DOHH2 (cell line): Measurements from ENCODE around the gene NR3C2.

Experiments
- H3F3A ChIP-seq: fragments of 200-600 bp; sonication (generic), shearing (Covaris generic); 2 replicates; pipeline ENCODE4 v1.6.0; 2016; ENCODE audit warnings: antibody characterized with exemption, mild to moderate bottlenecking; ENCODE audit not compliant: control insufficient read depth, insufficient read depth
- H3K27ac ChIP-seq: fragments of 200-600 bp; sonication (generic); 2 replicates; pipeline ENCODE4 v1.5.1; 2014; ENCODE audit warnings: low read depth, mild to moderate bottlenecking, low read length, moderate library complexity
- H3K27me3 ChIP-seq: fragments of 200-600 bp; sonication (generic); 2 replicates; pipeline ENCODE4 v1.6.1; 2014; ENCODE audit warnings: mild to moderate bottlenecking, low read length, mixed read lengths; ENCODE audit not compliant: control insufficient read depth
- H3K36me3 ChIP-seq: fragments of 200-600 bp; sonication (generic); 2 replicates; pipeline ENCODE4 v1.6.1; 2014; ENCODE audit warnings: mild to moderate bottlenecking, low read length, moderate library complexity, mixed read lengths; ENCODE audit not compliant: control insufficient read depth
- H3K4me1 ChIP-seq: fragments of 200-600 bp; sonication (generic); 2 replicates; pipeline ENCODE4 v1.6.1; 2014; ENCODE audit warnings: mild to moderate bottlenecking, low read length, mixed read lengths; ENCODE audit not compliant: control insufficient read depth
- H3K4me2 ChIP-seq: fragments of 200-600 bp; sonication (generic); 2 replicates; pipeline ENCODE4 v1.6.0; 2014; ENCODE audit warnings: mild to moderate bottlenecking, low read length, moderate library complexity
- H3K4me3 ChIP-seq: fragments of 200-600 bp; sonication (generic); 2 replicates; pipeline ENCODE4 v1.5.1; 2014; ENCODE audit warnings: mild to moderate bottlenecking, low read length, mixed read lengths
- H3K79me2 ChIP-seq: fragments of 200-600 bp; sonication (generic); 2 replicates; pipeline ENCODE4 v1.6.1; 2014; ENCODE audit warnings: mild to moderate bottlenecking, low read length, mixed read lengths; ENCODE audit not compliant: control insufficient read depth
- H3K9me2 ChIP-seq: fragments of 200-600 bp; sonication (generic); replicated peaks from 2 replicates; pipeline ENCODE4 v1.6.1; 2014; ENCODE audit warnings: mild to moderate bottlenecking, low read length, mixed read lengths; ENCODE audit not compliant: control insufficient read depth
- H3K9me3 ChIP-seq: fragments of 200-600 bp; sonication (generic); 2 replicates; pipeline ENCODE4 v1.6.1; 2014; ENCODE audit warnings: antibody characterized with exemption, low read length, mixed read lengths; ENCODE audit not compliant: control insufficient read depth, insufficient read depth
- H4K20me1 ChIP-seq: fragments of 200-600 bp; sonication (generic); 2 replicates; pipeline ENCODE4 v1.6.0; 2014; ENCODE audit warnings: low read depth, mild to moderate bottlenecking, antibody characterized with exemption, low read length, moderate library complexity; ENCODE audit not compliant: control insufficient read depth, insufficient read depth
- EZH2phosphoT487 ChIP-seq: fragments of 200-600 bp; sonication (generic); IDR thresholded peaks from 2 replicates; pipeline ENCODE4 v1.6.1; 2017; ENCODE audit warnings: borderline replicate concordance, mild to moderate bottlenecking, antibody characterized with exemption, low read length, moderate library complexity, mixed read lengths
- TF ChIP-seq, protein P1 (sequence below): fragments of 200-600 bp; sonication (generic); IDR thresholded peaks from one replicate; pipeline ENCODE4 v1.5.1; 2014; ENCODE audit warnings: antibody characterized with exemption, mild to moderate bottlenecking, low read depth, low read length; ENCODE audit not compliant: poor library complexity, severe bottlenecking

The NR3C2 gene

DNA sequence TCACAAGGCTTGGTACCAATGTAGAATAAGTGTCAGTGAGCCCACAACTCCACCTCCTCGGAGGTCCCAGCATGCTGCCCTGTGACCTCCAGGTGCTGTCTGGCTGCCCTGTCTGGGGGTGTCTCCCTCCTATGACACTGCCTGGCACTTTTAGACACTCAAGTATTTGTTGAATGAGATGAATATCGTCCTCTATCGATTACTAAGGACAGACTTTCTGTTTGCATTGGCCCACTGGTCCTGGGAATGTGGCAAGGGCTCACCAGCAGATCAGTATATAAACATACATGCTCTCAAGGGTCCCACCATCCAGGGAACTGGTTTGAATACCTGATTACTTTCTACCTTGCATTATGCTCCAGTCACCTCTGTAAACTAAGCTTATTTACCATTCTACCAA lies 333.0 kb downstream of the NR3C2 start:
- TF ChIP-seq, protein P1, sequence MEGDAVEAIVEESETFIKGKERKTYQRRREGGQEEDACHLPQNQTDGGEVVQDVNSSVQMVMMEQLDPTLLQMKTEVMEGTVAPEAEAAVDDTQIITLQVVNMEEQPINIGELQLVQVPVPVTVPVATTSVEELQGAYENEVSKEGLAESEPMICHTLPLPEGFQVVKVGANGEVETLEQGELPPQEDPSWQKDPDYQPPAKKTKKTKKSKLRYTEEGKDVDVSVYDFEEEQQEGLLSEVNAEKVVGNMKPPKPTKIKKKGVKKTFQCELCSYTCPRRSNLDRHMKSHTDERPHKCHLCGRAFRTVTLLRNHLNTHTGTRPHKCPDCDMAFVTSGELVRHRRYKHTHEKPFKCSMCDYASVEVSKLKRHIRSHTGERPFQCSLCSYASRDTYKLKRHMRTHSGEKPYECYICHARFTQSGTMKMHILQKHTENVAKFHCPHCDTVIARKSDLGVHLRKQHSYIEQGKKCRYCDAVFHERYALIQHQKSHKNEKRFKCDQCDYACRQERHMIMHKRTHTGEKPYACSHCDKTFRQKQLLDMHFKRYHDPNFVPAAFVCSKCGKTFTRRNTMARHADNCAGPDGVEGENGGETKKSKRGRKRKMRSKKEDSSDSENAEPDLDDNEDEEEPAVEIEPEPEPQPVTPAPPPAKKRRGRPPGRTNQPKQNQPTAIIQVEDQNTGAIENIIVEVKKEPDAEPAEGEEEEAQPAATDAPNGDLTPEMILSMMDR = no peak
- TF ChIP-seq EZH2phosphoT487 = no peak

DNA sequence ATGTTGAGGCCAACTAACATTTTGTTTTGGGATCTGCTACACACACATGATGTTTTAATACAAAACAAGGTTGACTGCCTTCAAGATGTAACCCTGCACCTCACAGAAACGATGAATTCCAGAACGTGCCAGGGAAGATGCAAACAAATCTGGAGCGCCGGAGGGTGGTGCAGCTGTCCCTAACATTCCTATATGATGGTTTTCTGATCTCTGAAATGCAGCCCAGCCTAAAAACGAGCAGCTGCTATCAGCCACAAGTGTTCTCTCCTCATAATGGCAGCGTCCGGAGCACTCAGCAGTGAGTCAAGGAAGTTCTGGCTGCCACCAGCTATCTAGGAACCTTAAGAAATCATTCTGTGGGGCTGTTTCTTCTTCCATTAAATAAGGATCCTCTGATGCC lies 333.4 kb downstream of the NR3C2 start:
- no peaks in the 10 kb centered on the region for H3K9me2 ChIP-seq
- H4K20me1 ChIP-seq = no peaks in the 10 kb centered on the region
- H3K4me3 ChIP-seq = no peak overlapping the region
- no peaks in the 10 kb centered on the region for H3K9me3 ChIP-seq
- H3K36me3 ChIP-seq = no peaks in the 10 kb centered on the region
- H3K79me2 ChIP-seq = no peaks in the 10 kb centered on the region
- no peak overlapping the region for H3K4me2 ChIP-seq
- H3K4me1 ChIP-seq = no peaks in the 10 kb centered on the region
- H3K27me3 ChIP-seq = no peaks in the 10 kb centered on the region
- TF ChIP-seq EZH2phosphoT487 = no peak
- TF ChIP-seq, protein P1 = no peak
- H3K27ac ChIP-seq = no peak overlapping the region
- H3F3A ChIP-seq = no peaks in the 10 kb centered on the region

More for the DNA sequence above, 333.0 kb downstream of the NR3C2 start:
- Histone ChIP-seq H3K9me2 (no peaks in the 10 kb centered on the region), H3F3A (no peaks in the 10 kb centered on the region), H3K4me1 (no peaks in the 10 kb centered on the region), H3K79me2 (no peaks in the 10 kb centered on the region), H3K27me3 (no peaks in the 10 kb centered on the region), H4K20me1 (no peaks in the 10 kb centered on the region), H3K4me2 (no peak overlapping the region), H3K4me3 (no peak overlapping the region), H3K9me3 (no peaks in the 10 kb centered on the region), H3K36me3 (no peaks in the 10 kb centered on the region), H3K27ac (no peak overlapping the region)

DNA sequence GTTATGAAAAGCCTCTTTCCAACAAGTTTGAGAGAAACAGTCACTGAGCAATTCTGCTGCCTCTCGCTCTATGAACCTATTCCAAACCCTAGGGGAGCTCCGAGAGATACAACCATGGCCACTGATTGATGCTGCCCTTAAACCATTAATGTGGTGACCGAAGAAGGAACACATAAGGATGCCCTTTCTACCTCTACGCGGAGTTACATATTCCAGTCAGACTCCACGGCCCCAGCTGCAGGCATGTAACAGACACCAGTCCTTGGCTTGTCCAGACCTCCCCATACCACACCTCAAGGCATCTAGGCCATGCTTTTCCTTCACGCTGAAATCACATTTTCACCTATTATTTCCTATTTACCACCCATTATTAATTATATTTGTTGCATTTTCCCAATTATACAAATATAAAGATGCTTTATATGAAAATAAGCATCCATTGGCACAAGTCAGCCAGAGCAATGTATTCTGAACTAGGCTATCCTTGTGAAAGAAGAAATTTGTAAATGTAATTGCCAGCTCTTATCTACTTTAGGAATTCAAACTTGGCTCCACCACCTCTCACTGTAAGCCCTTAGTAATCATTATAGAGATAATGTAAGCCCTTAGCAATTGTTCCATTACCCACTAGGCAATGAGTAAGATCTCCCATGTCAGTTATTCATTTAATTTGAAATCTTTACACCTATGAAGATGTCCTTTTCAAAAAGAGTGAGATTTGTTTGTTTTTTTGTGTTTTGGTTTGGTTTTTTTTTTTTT lies 338.4 kb downstream of the NR3C2 start:
- Histone ChIP-seq H3K79me2 (no peaks in the 10 kb centered on the region), H3K9me2 (no peaks in the 10 kb centered on the region), H4K20me1 (no peaks in the 10 kb centered on the region), H3K27ac (no peak overlapping the region), H3K36me3 (no peaks in the 10 kb centered on the region), H3K4me1 (no peaks in the 10 kb centered on the region), H3K4me2 (no peak overlapping the region), H3K27me3 (no peaks in the 10 kb centered on the region), H3K9me3 (no peaks in the 10 kb centered on the region), H3F3A (no peaks in the 10 kb centered on the region), H3K4me3 (no peak overlapping the region)
- no peak for TF ChIP-seq EZH2phosphoT487
- TF ChIP-seq, protein P1 = no peak
